Measurements from ENCODE around the gene DNASE1L3. TPM values are rescaled to one million over a fixed set of nuclear protein-coding genes. Genes with fewer than 3 reads are reported as not detected.
A peak's percentile ranks its signal among the peaks of the same experiment; 100 is the strongest.

Gene DNASE1L3
- total and polyA plus RNA-seq, 2 of the 4 experiments (the other 2 are of a cell fraction): not detected

DNA sequence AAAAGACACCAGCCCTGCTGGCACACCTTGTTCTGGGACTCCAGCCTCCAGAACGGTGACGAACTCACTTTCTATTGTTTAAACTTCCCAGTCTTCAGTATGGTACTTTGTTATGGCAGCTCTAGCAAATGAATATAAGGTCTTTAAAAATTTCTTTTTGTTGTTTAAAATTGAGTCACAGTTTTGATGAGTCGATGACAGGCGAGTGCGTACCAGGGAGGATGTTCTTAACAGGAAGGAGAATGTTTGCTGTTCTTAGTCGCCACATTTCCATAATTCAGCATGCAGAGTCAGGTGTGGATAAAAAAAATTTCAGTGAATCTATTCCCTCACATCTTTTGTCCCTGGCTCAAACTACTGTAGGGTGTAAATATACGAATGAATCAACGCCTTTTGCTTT, 12.4 kb downstream of the DNASE1L3 start:
- Histone ChIP-seq H4K5ac (ENCODE audit: low read depth, low read length) (no peak overlapping the region), H3K9me3 (ENCODE audit: control insufficient read depth, insufficient read depth, low read length) (peaks cover 2% of the 10 kb centered on the region; the same call in 1 of the 2 replicates), H2BK5ac (ENCODE audit: low read depth, low read length, poor library complexity, severe bottlenecking) (no peak overlapping the region), H3K56ac (ENCODE audit: extremely low read depth, insufficient read depth, low read length) (no peak overlapping the region), H3K23ac (ENCODE audit: low read depth, low read length) (no peak overlapping the region), H2BK120ac (ENCODE audit: low read depth, low read length) (no peak overlapping the region), H3K27me3 (ENCODE audit: control insufficient read depth, insufficient read depth, low read length) (peaks cover 10% of the 10 kb centered on the region), H3K79me1 (ENCODE audit: low read depth in 1 of 2, low read length in 2 of 2) (no peaks in the 10 kb centered on the region), H2BK20ac (ENCODE audit: low read depth, low read length) (no peak overlapping the region), H3K4ac (ENCODE audit: low read depth, low read length) (no peak overlapping the region), H4K8ac (ENCODE audit: low read depth in 2 of 2, low read length in 2 of 2) (no peak overlapping the region), H3K36me3 (ENCODE audit: control insufficient read depth, insufficient read depth, low read length) (no peaks in the 10 kb centered on the region), H2BK15ac (ENCODE audit: low read depth, low read length) (no peak overlapping the region), H3K4me2 (ENCODE audit: low read depth, low read length) (no peak overlapping the region), H3K9me1 (ENCODE audit: insufficient read depth, low read length) (no peaks in the 10 kb centered on the region), H3K9ac (ENCODE audit: low read depth, low read length) (no peak overlapping the region), H3K4me1 (ENCODE audit: control insufficient read depth, insufficient read depth, low read length) (peaks cover 3% of the 10 kb centered on the region; the same call in 1 of the 2 replicates), H3K14ac (replicated peaks; ENCODE audit: low read depth, low read length) (no peak overlapping the region), H3K4me3 (ENCODE audit: insufficient read depth, low read depth, low read length) (no peak overlapping the region), H3K27ac (ENCODE audit: insufficient read depth, low read length) (no peak overlapping the region), H3K18ac (ENCODE audit: low read depth, low read length) (no peak overlapping the region), H4K91ac (ENCODE audit: insufficient read depth, low read depth, low read length) (no peak overlapping the region), H4K20me1 (ENCODE audit: insufficient read depth, low read length) (no peaks in the 10 kb centered on the region), H2AFZ (replicated peaks; ENCODE audit: low read length, poor library complexity) (no peak overlapping the region), H2AK9ac (replicated peaks; ENCODE audit: low read depth, low read length, poor library complexity) (no peak overlapping the region), H2AK5ac (ENCODE audit: low read depth, low read length) (no peak overlapping the region)
- ATAC-seq (ENCODE audit: low read depth): no peak
- ChIA-PET POLR2A (ENCODE audit: unreplicated experiment) (no interaction called here), CTCF (no interaction called here)
- no CpG with 5 or more reads among the region's 8 CpGs for WGBS, 2 experiments (ENCODE audit: extremely low coverage in 2 of 2, insufficient read length in 1 of 2)
- no peak for TF ChIP-seq RAD21 (IDR thresholded peaks at IDR 0.05; ENCODE audit: low read length)
- no peak for TF ChIP-seq POLR2A (IDR thresholded peaks at IDR 0.05; ENCODE audit: low read depth, low read length)
- TF ChIP-seq BHLHE40 (IDR thresholded peaks at IDR 0.05; ENCODE audit: low read depth, low read length): no peak
- TF ChIP-seq CEBPB (IDR thresholded peaks at IDR 0.05; ENCODE audit: low read depth, low read length): no peak
- TF ChIP-seq CHD1 (IDR thresholded peaks at IDR 0.05; ENCODE audit: low read depth, low read length): no peak
- no peak for TF ChIP-seq RCOR1 (IDR thresholded peaks at IDR 0.05; ENCODE audit: insufficient replicate concordance, low read length)
- TF ChIP-seq, protein P1, sequence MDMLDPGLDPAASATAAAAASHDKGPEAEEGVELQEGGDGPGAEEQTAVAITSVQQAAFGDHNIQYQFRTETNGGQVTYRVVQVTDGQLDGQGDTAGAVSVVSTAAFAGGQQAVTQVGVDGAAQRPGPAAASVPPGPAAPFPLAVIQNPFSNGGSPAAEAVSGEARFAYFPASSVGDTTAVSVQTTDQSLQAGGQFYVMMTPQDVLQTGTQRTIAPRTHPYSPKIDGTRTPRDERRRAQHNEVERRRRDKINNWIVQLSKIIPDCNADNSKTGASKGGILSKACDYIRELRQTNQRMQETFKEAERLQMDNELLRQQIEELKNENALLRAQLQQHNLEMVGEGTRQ (IDR thresholded peaks at IDR 0.05; ENCODE audit: low read depth, low read length): no peak
- no peak for TF ChIP-seq NFE2L2 (IDR thresholded peaks at IDR 0.05; ENCODE audit: low read depth, low read length)
- no peak for TF ChIP-seq CTCF (conservative IDR thresholded peaks at IDR 0.05; ENCODE audit: low read depth, low read length)
- TF ChIP-seq MAFK (IDR thresholded peaks at IDR 0.05; ENCODE audit: low read depth, low read length): no peak
- no peak for TF ChIP-seq SMC3 (IDR thresholded peaks at IDR 0.05; ENCODE audit: low read depth, low read length)
- no peak for TF ChIP-seq MAZ (IDR thresholded peaks at IDR 0.05; ENCODE audit: borderline replicate concordance, low read depth, low read length)
- TF ChIP-seq, protein P2, sequence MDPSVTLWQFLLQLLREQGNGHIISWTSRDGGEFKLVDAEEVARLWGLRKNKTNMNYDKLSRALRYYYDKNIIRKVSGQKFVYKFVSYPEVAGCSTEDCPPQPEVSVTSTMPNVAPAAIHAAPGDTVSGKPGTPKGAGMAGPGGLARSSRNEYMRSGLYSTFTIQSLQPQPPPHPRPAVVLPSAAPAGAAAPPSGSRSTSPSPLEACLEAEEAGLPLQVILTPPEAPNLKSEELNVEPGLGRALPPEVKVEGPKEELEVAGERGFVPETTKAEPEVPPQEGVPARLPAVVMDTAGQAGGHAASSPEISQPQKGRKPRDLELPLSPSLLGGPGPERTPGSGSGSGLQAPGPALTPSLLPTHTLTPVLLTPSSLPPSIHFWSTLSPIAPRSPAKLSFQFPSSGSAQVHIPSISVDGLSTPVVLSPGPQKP (IDR thresholded peaks at IDR 0.05; ENCODE audit: borderline replicate concordance, low read depth, low read length): no peak
- intact Hi-C loops (cut with micrococcal nuclease) (no loop called here), in situ Hi-C loops (cut with MboI; ENCODE audit: low sequenced_read_pairs) (loop anchor here (25.0 kb wide), 1 partner anchor 214 kb away; no protein-coding TSS in a partner anchor), dilution Hi-C loops (cut with HindIII; ENCODE audit: low sequenced_read_pairs, unreplicated experiment) (no loop called here)
- BruUV-seq (replicated peaks): no TSS peak
- DNase-seq: peak; percentile 33

Data from IMR-90 (cell line).